ENCODE results near the gene ACSS1. TPM values are rescaled to one million over a fixed set of nuclear protein-coding genes. Genes with fewer than 3 reads are reported as not detected.

Gene ACSS1
- total RNA-seq, 1 experiment from 2014 or later = 4.9 TPM

DNA sequence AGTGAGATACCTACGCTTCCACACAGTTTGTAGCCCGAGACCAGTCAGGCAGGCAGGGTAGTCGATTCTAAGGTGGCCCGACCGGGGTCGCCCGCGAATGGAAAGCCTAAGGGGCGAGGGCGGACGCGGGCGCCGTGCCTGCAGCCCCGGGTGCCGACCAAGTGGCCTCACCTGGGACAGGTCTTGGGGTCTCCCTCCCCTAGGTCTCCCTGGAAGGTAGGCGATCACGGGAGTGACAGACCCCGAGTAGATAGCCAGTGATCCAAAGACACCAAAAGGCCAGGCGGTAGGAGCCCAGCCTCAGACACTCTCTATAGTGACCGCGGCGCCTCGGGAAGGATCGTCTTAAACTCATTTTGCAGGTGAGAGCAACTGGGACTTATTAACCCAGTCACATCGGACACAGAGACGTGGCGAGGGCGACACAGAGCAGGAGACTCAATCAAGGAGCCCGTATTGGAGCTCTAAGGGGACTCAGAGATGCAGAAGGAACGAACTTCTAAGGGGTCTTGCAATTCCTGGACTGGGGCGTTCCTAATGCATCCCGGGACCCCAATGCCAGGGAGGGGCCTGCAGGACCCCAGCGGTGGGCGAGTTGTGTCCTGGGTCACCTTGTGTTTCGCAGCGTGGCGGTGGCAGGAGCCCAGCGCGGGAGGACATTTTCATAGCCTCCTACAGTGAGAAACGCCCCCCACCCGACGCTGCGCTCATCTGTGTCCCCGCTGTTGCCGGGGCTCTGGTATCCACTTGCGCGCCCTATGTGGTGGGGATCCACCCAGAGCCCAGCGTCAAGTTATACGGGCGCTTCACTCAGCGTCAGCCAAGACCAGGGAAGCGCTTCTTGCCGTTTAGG is 26.1 kb upstream of the ACSS1 start:
- peaks cover 18% of the 10 kb centered on the region for H3K9me3 ChIP-seq (replicated peaks)
- H3K4me1 ChIP-seq (replicated peaks) = peaks cover 11% of the 10 kb centered on the region
- H3K27ac ChIP-seq = no peak overlapping the region
- peaks cover 63% of the 10 kb centered on the region for H3K27me3 ChIP-seq (replicated peaks)
- no peaks in the 10 kb centered on the region for H3K36me3 ChIP-seq
- peak in 1 of 2 experiments; percentile 39 for DNase-seq (ENCODE audit: low read depth in 1 of 2, low spot score in 2 of 2)
- no peak overlapping the region for H3K4me3 ChIP-seq

DNA sequence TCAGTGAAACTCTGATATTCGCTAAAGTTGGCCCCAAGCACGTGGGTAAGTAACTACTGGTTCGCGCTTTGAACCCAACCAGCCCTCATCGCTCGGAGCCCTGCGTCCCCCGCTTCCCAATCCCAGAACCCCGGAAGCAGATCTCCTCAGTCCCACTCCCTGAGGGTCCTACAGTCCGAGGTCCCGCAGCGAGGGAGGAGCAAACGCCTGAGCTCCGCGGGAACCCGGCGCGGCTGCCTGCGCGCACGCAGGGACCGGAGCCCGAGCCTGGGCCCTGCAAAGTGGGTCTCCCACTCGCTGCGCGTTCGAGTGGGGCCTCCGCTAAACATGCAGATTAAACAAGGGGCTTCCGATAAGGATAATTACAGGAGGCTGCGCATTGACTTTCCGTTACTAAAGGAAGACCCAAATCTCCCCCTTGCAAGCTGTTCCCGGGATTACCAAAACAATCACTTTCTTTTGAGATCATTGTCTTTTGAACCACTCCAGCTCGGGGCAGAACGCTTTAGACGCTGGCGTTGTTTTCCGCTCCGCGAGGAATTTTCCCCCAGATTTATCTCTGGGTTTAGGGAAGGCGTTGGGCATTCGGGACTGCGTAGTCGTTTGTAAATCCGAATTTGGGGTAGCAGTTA is 25.3 kb upstream of the ACSS1 start:
- no peaks in the 10 kb centered on the region for H3K36me3 ChIP-seq
- no peak overlapping the region for H3K27ac ChIP-seq
- H3K27me3 ChIP-seq (replicated peaks) = peaks cover 67% of the 10 kb centered on the region
- H3K4me1 ChIP-seq (replicated peaks) = peaks cover 11% of the 10 kb centered on the region
- H3K4me3 ChIP-seq = no peak overlapping the region
- H3K9me3 ChIP-seq (replicated peaks) = peaks cover 18% of the 10 kb centered on the region
- DNase-seq (ENCODE audit: low read depth in 1 of 2, low spot score in 2 of 2) = peak in 1 of 2 experiments; percentile 35

DNA sequence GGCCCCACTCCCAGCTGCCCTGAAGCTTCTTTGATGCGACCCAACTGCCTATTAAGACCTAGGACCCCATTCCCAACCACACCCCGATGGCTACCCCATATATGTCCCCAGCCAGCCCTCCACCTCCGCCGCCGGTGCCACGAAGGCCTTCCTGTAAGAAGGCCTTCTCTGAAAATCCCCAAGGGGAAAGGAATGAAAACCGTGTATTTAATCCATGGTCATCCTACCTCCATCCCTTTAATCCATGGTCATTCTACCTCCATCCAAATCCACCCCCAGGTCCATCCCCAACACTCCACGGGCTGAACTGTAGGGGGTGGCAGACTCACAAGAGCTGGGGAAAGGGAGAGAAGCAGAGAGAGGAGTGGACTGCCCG is 24.5 kb upstream of the ACSS1 start:
- no peak overlapping the region for H3K4me3 ChIP-seq
- peaks cover 18% of the 10 kb centered on the region for H3K9me3 ChIP-seq (replicated peaks)
- H3K4me1 ChIP-seq (replicated peaks) = peaks cover 15% of the 10 kb centered on the region
- peaks cover 74% of the 10 kb centered on the region for H3K27me3 ChIP-seq (replicated peaks)
- DNase-seq (ENCODE audit: low read depth in 1 of 2, low spot score in 2 of 2) = no peak
- no peak overlapping the region for H3K27ac ChIP-seq
- H3K36me3 ChIP-seq = no peaks in the 10 kb centered on the region

DNA sequence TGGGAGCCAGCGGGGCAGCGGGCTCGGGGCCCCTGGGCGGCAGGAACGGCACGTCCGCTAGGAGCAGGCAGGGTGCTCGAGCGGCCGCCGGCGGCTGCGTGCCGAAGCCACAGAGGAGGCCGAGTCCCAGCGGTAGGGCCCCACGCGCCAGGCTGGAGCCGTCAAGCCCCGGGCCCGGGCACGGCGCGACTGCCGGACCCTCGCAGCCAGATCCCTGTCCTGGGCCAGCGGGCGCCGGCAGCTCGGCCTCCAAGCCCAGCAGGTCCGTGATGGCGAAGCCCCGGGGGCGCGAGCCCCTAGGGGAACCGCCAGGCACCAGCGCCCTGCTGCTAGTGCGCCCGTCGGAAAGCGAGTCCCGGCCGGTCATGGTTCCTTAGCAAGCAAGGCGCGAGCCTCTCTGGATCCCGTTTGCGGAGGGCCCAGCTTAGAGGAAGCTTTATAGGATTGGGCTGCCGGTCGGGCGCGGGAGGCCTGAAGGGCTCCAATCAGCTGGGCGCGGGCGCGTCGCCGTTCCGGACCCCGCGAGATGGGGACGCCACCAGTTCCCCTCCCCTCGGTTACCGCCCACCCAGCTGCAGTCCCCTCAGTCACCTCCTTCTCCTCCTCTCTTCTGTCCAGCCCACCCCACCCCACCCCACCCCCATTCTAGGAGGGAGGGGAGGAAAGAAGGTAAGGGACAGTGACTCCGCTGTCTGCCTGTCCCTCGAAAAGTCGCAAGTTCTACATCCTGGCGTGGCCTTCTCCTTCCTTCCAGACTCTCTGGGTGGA is 24.0 kb upstream of the ACSS1 start, which contains the start of gene VSX1:
Gene VSX1 (minus strand): TSS at position 412 of the 768 bp plus-strand sequence. CDS start 45 bp downstream, at position 367.
- Histone ChIP-seq H3K27me3 (replicated peaks) (peaks cover 76% of the 10 kb centered on the region), H3K4me1 (replicated peaks) (peaks cover 19% of the 10 kb centered on the region), H3K9me3 (replicated peaks) (peaks cover 18% of the 10 kb centered on the region), H3K27ac (no peak within 1 kb of the TSS), H3K4me3 (no peak within 1 kb of the TSS), H3K36me3 (no peaks in the 10 kb centered on the region)
- DNase-seq (ENCODE audit: low read depth in 1 of 2, low spot score in 2 of 2) = peak in 1 of 2 experiments; percentile 41

DNA sequence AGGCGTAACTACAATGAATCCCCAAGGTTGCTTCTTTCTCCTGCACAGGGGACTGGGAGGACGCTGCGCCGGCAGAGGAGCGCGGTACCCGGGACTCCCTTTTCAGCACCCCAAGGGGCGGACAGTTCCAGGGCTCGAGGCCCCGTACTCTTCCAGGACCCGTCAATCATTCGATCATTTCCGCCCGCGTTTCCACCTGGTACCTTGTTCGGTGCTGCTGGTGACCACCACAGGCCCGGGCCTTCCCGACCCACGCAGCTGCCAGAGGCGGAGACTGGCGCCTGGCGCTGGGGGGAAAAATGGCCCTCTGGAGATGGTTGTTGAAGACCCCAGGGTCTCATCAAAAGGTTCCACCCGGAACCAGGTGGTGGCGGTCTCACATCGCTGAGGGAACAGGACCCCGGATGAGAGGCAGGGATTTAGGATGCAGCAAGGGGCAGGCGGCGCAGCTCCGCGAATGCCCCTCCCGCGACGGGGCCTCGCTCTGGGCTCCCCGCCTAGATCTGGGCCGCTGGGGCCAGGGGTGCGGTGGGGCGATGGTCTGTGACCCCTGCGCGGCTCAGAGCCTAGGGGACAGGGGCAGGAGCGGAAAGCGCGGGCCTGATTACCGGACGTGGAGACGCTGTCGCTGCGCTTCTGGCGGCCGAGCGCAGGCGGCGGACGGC is 23.3 kb upstream of the ACSS1 start:
- peaks cover 18% of the 10 kb centered on the region for H3K9me3 ChIP-seq (replicated peaks)
- H3K27me3 ChIP-seq (replicated peaks) = peaks cover 76% of the 10 kb centered on the region
- H3K4me3 ChIP-seq = no peak overlapping the region
- peak in 1 of 2 experiments; percentile 43 for DNase-seq (ENCODE audit: low read depth in 1 of 2, low spot score in 2 of 2)
- no peak overlapping the region for H3K27ac ChIP-seq
- H3K4me1 ChIP-seq (replicated peaks) = peaks cover 22% of the 10 kb centered on the region
- no peaks in the 10 kb centered on the region for H3K36me3 ChIP-seq

DNA sequence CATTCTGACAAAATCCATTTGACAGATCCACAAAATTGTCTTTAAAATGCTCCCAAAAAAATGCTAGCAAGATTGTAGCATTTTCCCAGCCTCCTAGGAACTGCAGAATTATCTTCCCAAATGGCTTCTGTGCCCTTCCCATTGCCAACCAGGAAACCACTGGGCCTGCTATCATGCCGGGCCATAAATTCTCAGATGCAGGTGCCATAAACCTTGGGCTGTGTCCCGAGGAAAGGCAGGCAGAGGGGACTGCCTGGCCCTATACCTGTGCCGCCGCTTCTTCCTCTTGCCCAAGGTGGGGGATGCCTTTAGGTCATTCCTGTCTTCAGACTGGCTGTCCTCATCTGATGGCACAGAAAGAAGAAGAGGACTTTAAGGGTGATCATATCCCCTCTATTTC is 21.2 kb upstream of the ACSS1 start:
- Histone ChIP-seq H3K27me3 (replicated peaks) (peaks cover 60% of the 10 kb centered on the region), H3K27ac (no peak overlapping the region), H3K4me3 (no peak overlapping the region), H3K4me1 (replicated peaks) (peaks cover 22% of the 10 kb centered on the region), H3K9me3 (replicated peaks) (peaks cover 16% of the 10 kb centered on the region), H3K36me3 (no peaks in the 10 kb centered on the region)
- DNase-seq (ENCODE audit: low read depth in 1 of 2, low spot score in 2 of 2) = no peak

DNA sequence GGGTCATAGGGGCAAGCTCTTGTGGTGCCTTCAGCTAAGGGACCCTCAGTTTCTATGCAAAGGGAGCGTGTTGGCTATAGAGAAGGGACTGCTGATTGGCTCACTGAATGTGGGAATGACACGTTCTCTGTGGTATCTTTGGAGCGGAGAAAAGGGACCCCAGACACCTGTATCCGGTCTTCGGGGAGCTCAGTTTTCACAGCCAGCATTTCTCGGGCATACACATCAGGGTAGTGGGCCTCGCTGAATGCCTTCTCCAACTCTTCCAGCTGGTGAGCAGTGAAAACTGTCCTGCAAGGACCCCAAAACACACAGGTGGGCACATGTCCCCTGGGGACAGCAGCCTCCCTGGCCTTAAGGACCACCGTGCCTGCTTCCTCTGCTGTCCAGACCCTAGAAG is 20.7 kb upstream of the ACSS1 start:
- H3K9me3 ChIP-seq (replicated peaks) = peaks cover 11% of the 10 kb centered on the region
- no peaks in the 10 kb centered on the region for H3K36me3 ChIP-seq
- peaks cover 21% of the 10 kb centered on the region for H3K4me1 ChIP-seq (replicated peaks)
- no peak overlapping the region for H3K4me3 ChIP-seq
- H3K27me3 ChIP-seq (replicated peaks) = peaks cover 55% of the 10 kb centered on the region
- H3K27ac ChIP-seq = no peak overlapping the region
- peak in 1 of 2 experiments; percentile 30 for DNase-seq (ENCODE audit: low read depth in 1 of 2, low spot score in 2 of 2)

DNA sequence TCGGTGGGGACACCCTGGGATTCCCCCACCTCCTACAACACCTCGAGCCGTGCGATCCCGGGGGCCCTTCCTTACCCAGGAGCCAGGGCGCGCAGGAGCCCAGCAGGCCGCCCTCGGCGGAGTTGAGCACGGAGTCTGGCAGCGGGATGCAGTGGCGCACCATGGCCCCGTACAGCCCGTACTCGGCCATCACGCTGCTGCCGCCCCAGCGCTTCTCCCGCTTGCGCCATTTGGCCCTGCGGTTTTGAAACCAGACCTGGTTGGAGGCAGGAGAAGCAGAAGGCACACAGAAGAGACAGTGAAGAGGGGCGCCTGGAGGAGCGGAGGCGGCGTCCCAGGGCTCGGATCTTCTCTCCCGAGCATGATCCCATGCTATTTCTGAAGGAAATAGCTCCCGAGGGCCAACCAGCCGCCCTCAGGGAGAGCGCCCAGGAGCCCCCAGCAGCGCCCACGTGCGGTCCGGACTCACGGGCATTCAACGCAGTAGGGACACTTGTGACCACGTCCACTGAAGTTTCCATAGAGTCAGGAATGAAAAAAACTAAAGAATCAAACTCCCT is 19.8 kb upstream of the ACSS1 start:
- DNase-seq (ENCODE audit: low read depth in 1 of 2, low spot score in 2 of 2) = no peak
- Histone ChIP-seq H3K4me3 (no peak overlapping the region), H3K27me3 (replicated peaks) (peaks cover 49% of the 10 kb centered on the region)

DNA sequence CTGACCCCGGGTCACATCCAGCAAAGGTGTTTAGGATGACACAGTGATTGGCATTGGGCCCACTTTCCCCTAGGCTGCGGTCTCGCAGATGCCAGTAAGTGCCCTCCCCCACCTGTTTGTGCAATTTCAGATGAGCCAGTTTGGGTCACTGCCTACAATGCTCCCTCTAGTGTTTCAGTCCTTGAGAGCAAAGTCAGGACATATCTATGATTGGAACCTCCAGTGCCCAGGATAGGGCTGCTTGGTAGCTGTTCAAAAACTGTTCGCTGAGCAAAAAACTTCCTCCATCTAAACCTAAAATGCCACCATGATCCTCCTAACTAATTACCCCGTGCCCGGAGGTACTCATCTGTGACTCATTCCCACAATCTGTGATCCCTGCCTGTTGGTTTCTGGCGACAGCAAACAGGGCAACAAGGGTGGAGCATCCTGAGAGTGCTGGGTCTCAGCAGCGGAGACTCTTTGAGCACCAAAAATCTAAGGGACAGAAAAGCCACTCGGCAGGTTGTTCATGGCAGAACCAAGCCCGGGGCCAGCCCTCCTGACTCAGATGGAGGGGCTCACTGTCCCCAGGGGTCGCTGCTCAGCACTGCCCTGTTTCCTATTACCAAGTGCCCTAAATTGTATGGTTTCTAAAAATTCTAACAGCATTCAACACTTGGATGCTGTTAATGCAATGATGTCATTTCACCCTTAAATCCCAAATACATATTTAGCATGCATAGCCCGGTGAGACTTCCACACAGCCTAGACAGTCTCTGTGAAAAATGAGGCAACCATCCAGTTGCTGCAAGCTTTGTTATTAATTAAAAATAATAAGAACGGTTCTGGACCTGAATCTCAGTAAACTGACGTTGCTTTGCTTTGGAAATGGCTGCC is 19.0 kb upstream of the ACSS1 start:
- Histone ChIP-seq H3K27ac (no peak overlapping the region), H3K36me3 (no peaks in the 10 kb centered on the region), H3K9me3 (replicated peaks) (peaks cover 3% of the 10 kb centered on the region; the same call in 1 of the 2 replicates), H3K27me3 (replicated peaks) (peaks cover 52% of the 10 kb centered on the region), H3K4me1 (replicated peaks) (peaks cover 19% of the 10 kb centered on the region), H3K4me3 (no peak overlapping the region)
- DNase-seq (ENCODE audit: low read depth in 1 of 2, low spot score in 2 of 2) = peak in 1 of 2 experiments; percentile 37

More for the DNA sequence above, 19.8 kb upstream of the ACSS1 start:
- H3K27ac ChIP-seq = no peak overlapping the region
- H3K9me3 ChIP-seq (replicated peaks) = peaks cover 4% of the 10 kb centered on the region; the same call in 1 of the 2 replicates
- no peaks in the 10 kb centered on the region for H3K36me3 ChIP-seq
- H3K4me1 ChIP-seq (replicated peaks) = peaks cover 19% of the 10 kb centered on the region

DNA sequence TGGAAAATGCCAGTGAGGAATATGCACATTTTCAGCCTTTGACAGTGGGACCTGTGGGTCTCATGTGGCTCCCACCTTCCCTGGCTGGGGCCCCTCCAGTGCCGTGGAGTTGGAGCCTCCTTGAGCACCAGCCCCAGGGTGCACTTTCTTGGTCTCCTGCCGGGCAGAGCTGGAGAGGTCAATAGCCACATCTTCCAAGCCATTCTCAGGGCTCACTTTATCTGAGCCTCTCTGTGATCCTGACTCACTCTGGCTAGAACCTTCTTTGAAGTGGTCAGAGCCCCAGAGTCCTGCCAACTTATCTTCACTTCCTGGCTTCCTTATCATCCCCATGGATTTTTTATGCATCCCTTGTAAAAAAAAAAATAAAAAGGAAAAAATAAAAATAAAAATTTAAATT is 18.3 kb upstream of the ACSS1 start:
- DNase-seq (ENCODE audit: low read depth in 1 of 2, low spot score in 2 of 2) = no peak
- Histone ChIP-seq H3K27me3 (replicated peaks) (peaks cover 46% of the 10 kb centered on the region), H3K36me3 (no peaks in the 10 kb centered on the region), H3K4me3 (no peak overlapping the region), H3K9me3 (replicated peaks) (no peaks in the 10 kb centered on the region), H3K27ac (no peak overlapping the region), H3K4me1 (replicated peaks) (peaks cover 12% of the 10 kb centered on the region)

DNA sequence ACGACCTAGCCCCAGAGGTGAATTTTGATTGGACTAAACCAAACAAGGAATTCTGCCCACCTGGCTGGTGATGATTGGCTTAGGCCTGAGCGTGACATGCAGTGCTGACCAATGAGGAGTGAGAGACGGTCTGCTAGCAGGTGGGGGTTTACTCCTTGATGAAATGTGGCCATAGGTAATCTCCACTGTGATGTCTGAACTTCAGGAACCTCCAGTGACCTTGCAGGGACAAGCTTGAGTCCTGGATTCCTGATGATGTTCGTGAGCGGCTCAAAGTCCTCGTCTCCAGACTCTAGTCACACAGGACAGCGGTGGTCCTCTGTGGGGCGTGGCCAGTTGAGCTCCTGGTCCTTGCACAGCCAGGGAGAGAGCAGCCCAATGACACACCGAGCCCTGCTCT is 15.6 kb upstream of the ACSS1 start:
- no peak overlapping the region for H3K27ac ChIP-seq
- DNase-seq (ENCODE audit: low read depth in 1 of 2, low spot score in 2 of 2) = peak in 1 of 2 experiments; percentile 42
- no peaks in the 10 kb centered on the region for H3K36me3 ChIP-seq
- no peak overlapping the region for H3K4me3 ChIP-seq
- peaks cover 25% of the 10 kb centered on the region for H3K27me3 ChIP-seq (replicated peaks)
- H3K4me1 ChIP-seq (replicated peaks) = peaks cover 11% of the 10 kb centered on the region
- H3K9me3 ChIP-seq (replicated peaks) = no peaks in the 10 kb centered on the region

DNA sequence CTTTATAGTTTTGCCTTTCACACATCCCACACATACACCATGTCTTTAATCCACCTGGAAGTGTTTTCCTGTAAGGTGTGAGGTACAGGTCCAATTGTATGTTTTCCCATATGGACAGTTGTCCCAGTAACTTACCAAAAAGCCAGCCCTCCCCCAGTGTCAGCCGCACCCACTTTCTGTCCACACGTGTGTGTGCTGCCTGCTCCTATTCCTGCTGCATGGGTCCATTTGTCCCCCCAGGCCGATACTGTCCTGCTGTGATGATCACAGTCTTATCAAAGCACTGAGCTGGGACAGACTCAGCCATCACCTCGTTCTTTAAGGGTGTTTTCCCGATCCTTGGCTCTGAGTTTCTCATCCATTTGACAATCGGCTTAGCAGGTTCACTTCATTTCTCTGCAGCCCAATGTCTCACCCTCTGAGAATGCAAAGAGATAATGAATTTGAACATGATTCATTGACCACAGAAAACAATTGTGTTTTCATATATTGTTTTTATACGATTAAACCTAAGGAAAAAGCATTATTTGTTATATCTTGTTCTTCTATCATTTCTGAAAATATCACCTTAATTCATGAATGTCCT is 14.4 kb upstream of the ACSS1 start:
- H3K9me3 ChIP-seq (replicated peaks) = no peaks in the 10 kb centered on the region
- no peak overlapping the region for H3K27ac ChIP-seq
- DNase-seq (ENCODE audit: low read depth in 1 of 2, low spot score in 2 of 2) = no peak
- H3K4me1 ChIP-seq (replicated peaks) = peaks cover 6% of the 10 kb centered on the region
- no peaks in the 10 kb centered on the region for H3K36me3 ChIP-seq
- H3K27me3 ChIP-seq (replicated peaks) = peaks cover 16% of the 10 kb centered on the region
- H3K4me3 ChIP-seq = no peak overlapping the region

All from SJSA1 (cell line).